SK-N-MC (cell line): ENCODE results near the gene RCBTB1.

Experiments used
- EZH2 ChIP-seq: fragments of 200-600 bp; sonication (generic); IDR thresholded peaks from one replicate; pipeline ENCODE4 v1.6.1; 2017; ENCODE audit warnings: antibody characterized with exemption
- FOXP2 ChIP-seq: optimal IDR thresholded peaks from 2 replicates; pipeline ENCODE3; 2011; ENCODE audit warnings: mild to moderate bottlenecking, moderate library complexity; ENCODE audit not compliant: insufficient read depth; ENCODE audit errors: extremely low read length, control extremely low read depth
- POLR2AphosphoS5 ChIP-seq: IDR thresholded peaks from 2 replicates; pipeline ENCODE4 v1.6.1; 2012; ENCODE audit warnings: mild to moderate bottlenecking, low read depth, low read length, borderline replicate concordance

- TF ChIP-seq EZH2 (no peak), POLR2AphosphoS5 (no peak), FOXP2 (no peak)
Observed at GRCh38 chr13:49539746-49540145, 45.6 kb downstream of the RCBTB1 start.
